Osteoblast (primary cell): ENCODE results near the gene C2CD2L. TPM values are rescaled to one million over a fixed set of nuclear protein-coding genes. Genes with fewer than 3 reads are reported as not detected.

Source experiments
- DNase-seq: peaks from one replicate; pipeline ENCODE4 v3.0.0; 2011; ENCODE audit warnings: low spot score, mixed read lengths; ENCODE audit not compliant: insufficient read length; ENCODE audit errors: missing footprints
- H2AFZ ChIP-seq: 2 replicates; pipeline ENCODE4 v1.6.0; 2011; ENCODE audit warnings: mild to moderate bottlenecking, low read length
- H3K27ac ChIP-seq: 2 replicates; pipeline ENCODE4 v1.5.1; 2011; ENCODE audit warnings: mild to moderate bottlenecking, low read depth, low read length, moderate library complexity
- H3K27me3 ChIP-seq: 2 replicates; pipeline ENCODE4 v1.6.0; 2012; ENCODE audit warnings: mild to moderate bottlenecking, control low read depth, inconsistent platforms, low read length, moderate library complexity; ENCODE audit not compliant: insufficient read depth
- H3K36me3 ChIP-seq: 2 replicates; pipeline ENCODE4 v1.5.1; 2011; ENCODE audit warnings: mild to moderate bottlenecking, low read length, control low read depth, moderate library complexity; ENCODE audit not compliant: insufficient read depth
- H3K4me1 ChIP-seq: 2 replicates; pipeline ENCODE4 v1.5.1; 2011; ENCODE audit warnings: mild to moderate bottlenecking, low read length, control low read depth, moderate library complexity; ENCODE audit not compliant: insufficient read depth
- H3K4me2 ChIP-seq: 2 replicates; pipeline ENCODE4 v1.6.0; 2011; ENCODE audit warnings: mild to moderate bottlenecking, low read length; ENCODE audit not compliant: insufficient read depth
- H3K4me3 ChIP-seq: fragments of 200-600 bp; sonication (generic); 3 replicates; pipeline ENCODE4 v1.5.1; 2012; ENCODE audit warnings: mild to moderate bottlenecking, low read length, inconsistent platforms; ENCODE audit not compliant: insufficient read depth
- H3K79me2 ChIP-seq: 2 replicates; pipeline ENCODE4 v1.6.0; 2012; ENCODE audit warnings: mild to moderate bottlenecking, low read length, control low read depth, inconsistent platforms; ENCODE audit not compliant: insufficient read depth
- H3K9me3 ChIP-seq: 2 replicates; pipeline ENCODE4 v1.5.1; 2011; ENCODE audit warnings: low read depth, low read length, control low read depth
- H4K20me1 ChIP-seq: 2 replicates; pipeline ENCODE4 v1.6.0; 2012; ENCODE audit warnings: mild to moderate bottlenecking, low read length, control low read depth; ENCODE audit not compliant: insufficient read depth
- CTCF ChIP-seq: IDR thresholded peaks from 2 replicates; pipeline ENCODE4 v1.5.1; 2011; ENCODE audit warnings: mild to moderate bottlenecking, low read depth, low read length, moderate library complexity; ENCODE audit errors: extremely low read depth
- total RNA-seq: library from RNA; depleted of rRNA; stranded (reverse); fragments of >200 nt; gene quantifications from 2 replicates; pipeline ENCODE4 v1.2.3, GENCODE V29; 2012

Gene C2CD2L
- total RNA-seq, 1 donor = 6.2 TPM

- H2AFZ ChIP-seq = no peak overlapping the region
- DNase-seq = peak; percentile 87
- H3K4me1 ChIP-seq = peaks cover 8% of the 10 kb centered on the region
- TF ChIP-seq CTCF = peak; percentile 54
- no peak overlapping the region for H3K4me3 ChIP-seq
- H3K9me3 ChIP-seq = no peaks in the 10 kb centered on the region
- H4K20me1 ChIP-seq = no peaks in the 10 kb centered on the region
- no peak overlapping the region for H3K4me2 ChIP-seq
- H3K27me3 ChIP-seq = no peaks in the 10 kb centered on the region
- H3K79me2 ChIP-seq = peaks cover 46% of the 10 kb centered on the region
- peaks cover 8% of the 10 kb centered on the region for H3K36me3 ChIP-seq
- H3K27ac ChIP-seq = no peak overlapping the region
These were observed 41.8 kb upstream of the C2CD2L start for GRCh38 chr11:119065369-119065768.

- Histone ChIP-seq H3K27me3 (no peaks in the 10 kb centered on the region), H3K4me1 (peaks cover 5% of the 10 kb centered on the region), H3K27ac (peak within 1 kb of the TSS; percentile 85), H3K9me3 (no peaks in the 10 kb centered on the region), H3K4me2 (peak within 1 kb of the TSS; percentile 90), H3K79me2 (peaks cover 50% of the 10 kb centered on the region), H3K4me3 (peak within 1 kb of the TSS; percentile 98), H4K20me1 (no peaks in the 10 kb centered on the region), H3K36me3 (peaks cover 24% of the 10 kb centered on the region), H2AFZ (peak within 1 kb of the TSS; percentile 99)
- DNase-seq = peak; percentile 100
- TF ChIP-seq CTCF = no peak
These were observed 39.5 kb upstream of the C2CD2L start, which contains the start of gene VPS11 for GRCh38 chr11:119067371-119068222. Gene VPS11, plus strand, starts transcription at chr11:119067818. Its CDS starts 6 bp downstream, at chr11:119067824.

- Histone ChIP-seq H3K27me3 (no peaks in the 10 kb centered on the region), H4K20me1 (no peaks in the 10 kb centered on the region), H3K4me2 (no peak overlapping the region), H3K4me1 (no peaks in the 10 kb centered on the region), H2AFZ (no peak overlapping the region), H3K79me2 (no peaks in the 10 kb centered on the region), H3K4me3 (no peak overlapping the region), H3K36me3 (peaks cover 63% of the 10 kb centered on the region), H3K9me3 (no peaks in the 10 kb centered on the region), H3K27ac (no peak overlapping the region)
- DNase-seq = peak; percentile 26
- TF ChIP-seq CTCF = no peak
These were observed 29.3 kb upstream of the C2CD2L start for GRCh38 chr11:119077839-119078238.

- Histone ChIP-seq H3K27ac (no peak overlapping the region), H3K79me2 (no peaks in the 10 kb centered on the region), H3K27me3 (no peaks in the 10 kb centered on the region), H3K4me1 (no peaks in the 10 kb centered on the region), H4K20me1 (no peaks in the 10 kb centered on the region), H3K4me3 (no peak overlapping the region), H3K4me2 (no peak overlapping the region), H3K36me3 (peaks cover 54% of the 10 kb centered on the region), H2AFZ (no peak overlapping the region), H3K9me3 (no peaks in the 10 kb centered on the region)
- no peak for TF ChIP-seq CTCF
- no peak for DNase-seq
These were observed 28.3 kb upstream of the C2CD2L start for GRCh38 chr11:119078675-119079420.
